Calu3 (cell line): ENCODE data around the gene IP6K3. TPM values are rescaled to one million over a fixed set of nuclear protein-coding genes. Genes with fewer than 3 reads are reported as not detected.

Experiments
- BruUV-seq: library from RNA; stranded (reverse); fragments of 400-500 nt; replicated peaks from 2 replicates; lab custom pipeline; 2021; lab: Mats Ljungman, UMichigan
- CTCF ChIA-PET: fragments of 300-600 bp; sonication (Branson Sonifier 250); formaldehyde crosslinking; loops from one replicate; lab custom pipeline; 2022; ENCODE audit warnings: antibody characterized with exemption; lab: Charles Lee
- DNase-seq: peaks from one replicate; pipeline ENCODE4 v3.0.0; 2022
- H3K27ac Mint-ChIP-seq: one replicate; pipeline ENCODE4 v1.8.0; 2022; ENCODE audit warnings: mixed read lengths; ENCODE audit not compliant: unreplicated experiment
- H3K27me3 Mint-ChIP-seq: one replicate; pipeline ENCODE4 v1.8.0; 2022; ENCODE audit warnings: mixed read lengths; ENCODE audit not compliant: unreplicated experiment
- H3K36me3 Mint-ChIP-seq: one replicate; pipeline ENCODE4 v1.8.0; 2022; ENCODE audit warnings: mild to moderate bottlenecking, moderate library complexity, mixed read lengths; ENCODE audit not compliant: insufficient read depth, unreplicated experiment
- H3K4me1 Mint-ChIP-seq: one replicate; pipeline ENCODE4 v1.8.0; 2022; ENCODE audit warnings: mild to moderate bottlenecking, low read depth, mixed read lengths; ENCODE audit not compliant: unreplicated experiment
- H3K4me3 Mint-ChIP-seq: one replicate; pipeline ENCODE4 v1.8.0; 2022; ENCODE audit warnings: mild to moderate bottlenecking, low read depth, moderate library complexity, mixed read lengths; ENCODE audit not compliant: unreplicated experiment
- H3K9me3 Mint-ChIP-seq: one replicate; pipeline ENCODE4 v1.8.0; 2022; ENCODE audit warnings: low read depth, mixed read lengths; ENCODE audit not compliant: unreplicated experiment
- intact Hi-C: fragments of 100-400 bp; cut with micrococcal nuclease; formaldehyde crosslinking; loops from one replicate; pipeline ENCODE4 v1.10.0; 2022; ENCODE audit not compliant: unreplicated experiment
- total RNA-seq: library from RNA; stranded (reverse); gene quantifications from 2 replicates; pipeline ENCODE4 v1.2.3, GENCODE V29; 2022
- TF ChIP-seq, protein P1 (sequence below): fragments of 200-600 bp; IDR thresholded peaks from one replicate; pipeline ENCODE4 v1.8.0; 2022; ENCODE audit warnings: antibody characterized with exemption; ENCODE audit not compliant: unreplicated experiment

Gene IP6K3
- total RNA-seq, 1 experiment from 2014 or later = not detected

DNA sequence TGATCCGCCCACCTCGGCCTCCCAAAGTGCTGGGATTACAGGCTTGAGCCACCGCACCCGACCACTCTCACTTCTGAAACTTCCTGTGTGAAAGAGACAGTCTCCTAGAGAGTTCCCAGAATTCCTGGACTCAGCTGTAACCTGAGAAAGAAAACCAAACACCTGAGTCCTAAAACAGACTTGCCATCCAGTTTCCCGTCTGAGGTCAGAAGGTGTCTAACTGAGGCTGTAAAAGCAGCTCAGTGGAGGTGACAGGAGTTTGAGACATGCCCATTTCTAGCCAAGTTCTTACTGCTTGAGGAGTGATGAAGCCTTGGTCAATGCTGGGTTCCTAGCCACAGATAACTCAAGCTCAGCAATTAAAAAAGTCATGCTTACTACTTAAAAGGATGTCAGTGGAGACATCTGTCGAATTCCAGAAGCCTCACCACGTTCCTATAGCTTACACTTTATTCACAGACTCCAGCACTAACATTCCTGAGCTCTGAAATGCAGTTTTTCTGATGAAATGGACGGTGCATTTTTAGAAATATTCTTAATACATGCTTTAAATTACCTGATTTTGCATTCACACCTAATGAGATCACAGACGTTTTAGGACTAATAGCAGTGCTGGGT is 41.3 kb downstream of the IP6K3 start:
- Mint-ChIP-seq H3K27ac (no peak overlapping the region), H3K4me1 (peaks cover 17% of the 10 kb centered on the region), H3K36me3 (peaks cover 53% of the 10 kb centered on the region), H3K27me3 (no peaks in the 10 kb centered on the region), H3K4me3 (no peak overlapping the region), H3K9me3 (no peaks in the 10 kb centered on the region)
- TF ChIP-seq, protein P1, sequence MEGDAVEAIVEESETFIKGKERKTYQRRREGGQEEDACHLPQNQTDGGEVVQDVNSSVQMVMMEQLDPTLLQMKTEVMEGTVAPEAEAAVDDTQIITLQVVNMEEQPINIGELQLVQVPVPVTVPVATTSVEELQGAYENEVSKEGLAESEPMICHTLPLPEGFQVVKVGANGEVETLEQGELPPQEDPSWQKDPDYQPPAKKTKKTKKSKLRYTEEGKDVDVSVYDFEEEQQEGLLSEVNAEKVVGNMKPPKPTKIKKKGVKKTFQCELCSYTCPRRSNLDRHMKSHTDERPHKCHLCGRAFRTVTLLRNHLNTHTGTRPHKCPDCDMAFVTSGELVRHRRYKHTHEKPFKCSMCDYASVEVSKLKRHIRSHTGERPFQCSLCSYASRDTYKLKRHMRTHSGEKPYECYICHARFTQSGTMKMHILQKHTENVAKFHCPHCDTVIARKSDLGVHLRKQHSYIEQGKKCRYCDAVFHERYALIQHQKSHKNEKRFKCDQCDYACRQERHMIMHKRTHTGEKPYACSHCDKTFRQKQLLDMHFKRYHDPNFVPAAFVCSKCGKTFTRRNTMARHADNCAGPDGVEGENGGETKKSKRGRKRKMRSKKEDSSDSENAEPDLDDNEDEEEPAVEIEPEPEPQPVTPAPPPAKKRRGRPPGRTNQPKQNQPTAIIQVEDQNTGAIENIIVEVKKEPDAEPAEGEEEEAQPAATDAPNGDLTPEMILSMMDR = no peak
- DNase-seq = no peak
- no TSS peak for BruUV-seq
- intact Hi-C loops = no loop called here
- CTCF ChIA-PET = no interaction called here

DNA sequence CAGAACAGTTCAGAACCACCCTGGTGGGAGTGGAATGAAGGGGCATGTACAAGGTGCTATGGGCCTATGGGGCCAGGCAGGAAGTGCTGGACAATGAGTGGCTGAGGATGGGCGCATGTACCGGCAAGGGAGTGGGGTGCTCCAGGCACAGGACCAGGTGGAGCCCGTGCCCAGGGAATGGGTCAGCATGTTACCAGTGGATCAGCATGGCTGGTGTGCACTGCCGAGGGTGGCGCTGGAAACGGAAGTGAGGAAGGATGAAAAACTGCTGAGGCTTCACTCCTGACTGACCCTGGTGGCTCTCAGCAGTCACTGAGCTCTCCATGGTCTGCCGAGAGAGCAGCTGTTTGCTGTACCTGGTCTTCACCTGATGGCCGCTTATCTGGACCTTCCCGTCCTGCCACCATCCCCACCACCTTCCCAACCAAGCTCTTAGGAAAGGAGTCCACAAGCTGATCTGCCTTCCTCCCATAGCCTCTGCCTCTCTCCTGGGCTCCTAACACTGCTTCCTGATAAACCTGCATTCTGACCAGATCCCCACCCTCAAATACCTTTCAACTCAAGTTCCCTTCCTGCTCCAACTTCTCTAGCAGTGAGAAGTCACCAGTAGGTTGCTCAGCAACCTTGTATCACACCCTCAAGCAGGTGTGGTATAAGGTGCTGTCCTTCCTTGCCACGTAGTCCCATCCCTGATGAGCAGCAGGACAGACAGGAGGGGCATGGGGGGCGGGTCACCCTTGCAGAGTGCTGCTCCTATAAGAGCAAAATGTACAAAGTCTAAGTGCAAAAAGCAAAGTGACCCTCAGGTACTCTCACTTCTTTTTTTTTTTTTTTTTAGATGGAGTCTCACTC is 42.3 kb downstream of the IP6K3 start:
- TF ChIP-seq, protein P1 = no peak
- Mint-ChIP-seq H3K36me3 (peaks cover 52% of the 10 kb centered on the region), H3K27ac (peak overlapping the region; percentile 7), H3K4me1 (peaks cover 8% of the 10 kb centered on the region), H3K4me3 (no peak overlapping the region), H3K9me3 (no peaks in the 10 kb centered on the region), H3K27me3 (no peaks in the 10 kb centered on the region)
- CTCF ChIA-PET = interaction anchor here (0.6 kb wide), 1 partner anchor 751 kb away, joined by 4 read pairs; no protein-coding TSS in a partner anchor
- DNase-seq = no peak
- BruUV-seq = no TSS peak
- intact Hi-C loops = no loop called here

DNA sequence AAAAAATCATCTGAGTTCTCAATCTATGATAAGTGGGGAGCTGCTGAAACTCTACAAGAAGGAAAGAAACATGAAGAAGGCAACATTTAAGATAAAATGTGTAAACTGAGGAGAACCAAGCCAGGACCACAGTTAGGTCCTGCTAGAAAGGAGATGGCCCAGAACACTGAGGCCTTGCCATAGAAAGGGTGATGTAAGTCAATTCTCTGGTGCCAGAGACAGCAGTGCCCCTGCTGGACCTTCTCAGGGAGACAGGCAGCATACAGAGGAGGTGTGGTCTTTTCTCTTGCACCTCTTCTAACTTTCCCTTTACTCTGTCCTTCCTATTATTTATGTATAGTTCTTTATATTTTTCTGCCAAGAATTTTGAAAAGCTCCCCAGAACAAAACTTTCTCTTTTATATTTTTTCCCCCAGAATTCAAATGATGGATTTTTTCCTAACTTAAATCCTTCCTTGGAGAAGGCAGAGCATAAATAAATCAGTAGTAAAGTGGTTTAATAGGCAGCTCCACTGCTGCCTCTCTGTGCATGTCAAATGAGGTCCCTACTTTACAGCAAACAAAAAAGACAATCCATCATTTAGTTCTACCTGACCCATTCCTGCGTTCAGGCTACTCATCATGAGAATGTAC is 44.2 kb downstream of the IP6K3 start:
- peak; percentile 51 for DNase-seq
- no peaks in the 10 kb centered on the region for H3K9me3 Mint-ChIP-seq
- no TSS peak for BruUV-seq
- H3K4me1 Mint-ChIP-seq = peaks cover 2% of the 10 kb centered on the region
- peaks cover 61% of the 10 kb centered on the region for H3K36me3 Mint-ChIP-seq
- intact Hi-C loops = no loop called here
- TF ChIP-seq, protein P1 = peak; percentile 52
- CTCF ChIA-PET = no interaction called here
- no peak overlapping the region for H3K27ac Mint-ChIP-seq
- H3K27me3 Mint-ChIP-seq = no peaks in the 10 kb centered on the region
- H3K4me3 Mint-ChIP-seq = no peak overlapping the region

DNA sequence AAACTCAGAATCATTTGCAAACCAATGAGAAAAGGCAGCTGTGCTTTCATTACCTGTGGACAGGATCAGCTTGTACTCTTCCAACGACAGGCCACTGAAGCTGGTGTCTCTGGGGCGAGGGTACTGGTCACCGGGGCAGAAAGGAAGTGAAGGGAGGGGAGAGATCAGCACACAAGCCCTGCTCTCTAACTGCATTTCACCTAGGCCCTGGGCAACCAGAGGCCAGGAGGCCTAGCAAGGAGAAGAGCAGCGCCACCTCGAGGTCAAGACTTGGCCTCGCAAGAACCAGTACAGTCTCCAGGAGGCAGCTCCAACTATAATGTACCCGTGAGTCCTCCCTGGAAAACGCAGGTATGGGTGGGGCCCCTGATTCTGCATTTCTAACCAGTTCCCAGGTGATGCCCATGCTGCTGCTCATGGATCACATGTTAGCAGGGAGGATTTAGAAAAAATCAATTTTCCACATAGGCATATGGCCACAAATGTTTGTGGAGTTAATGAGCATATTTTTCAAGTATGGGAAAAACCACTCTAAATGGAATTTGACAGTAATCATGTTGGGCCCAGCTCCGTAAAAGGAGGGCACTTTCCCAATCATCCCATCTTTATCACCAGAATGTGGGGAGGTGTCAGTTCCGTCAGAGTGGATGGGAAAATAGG is 46.2 kb downstream of the IP6K3 start:
- Mint-ChIP-seq H3K27me3 (no peaks in the 10 kb centered on the region), H3K36me3 (peaks cover 77% of the 10 kb centered on the region), H3K27ac (no peak overlapping the region), H3K9me3 (no peaks in the 10 kb centered on the region), H3K4me1 (peaks cover 9% of the 10 kb centered on the region), H3K4me3 (no peak overlapping the region)
- CTCF ChIA-PET = interaction anchor here (0.6 to 1.6 kb wide), 8 partner anchors 11 to 121 kb away, joined by 3 to 7 read pairs (median 4); partner anchors contain the start of genes BAK1 and UQCC2
- intact Hi-C loops = loop anchor here (1.0 kb wide), 1 partner anchor 115 kb away; no protein-coding TSS in a partner anchor
- no TSS peak for BruUV-seq
- TF ChIP-seq, protein P1 = peak; percentile 88
- DNase-seq = peak; percentile 85
